HepG2 (cell line): ENCODE data around the gene CCDC102B. TPM values are rescaled to one million over a fixed set of nuclear protein-coding genes. Genes with fewer than 3 reads are reported as not detected.

Source experiments
- CBFB ChIP-seq: sonication (generic); formaldehyde crosslinking; IDR thresholded peaks from 2 replicates; pipeline ENCODE4 v1.4.0; 2020; ENCODE audit warnings: missing genetic modification reagents
- HINFP ChIP-seq: sonication (generic); formaldehyde crosslinking; IDR thresholded peaks from 2 replicates; pipeline ENCODE4 v1.4.0; 2020; ENCODE audit warnings: low read depth, mild to moderate bottlenecking, missing genetic modification reagents
- IRF9 ChIP-seq: sonication (generic); formaldehyde crosslinking; IDR thresholded peaks from 2 replicates; pipeline ENCODE4 v1.8.0; 2022; ENCODE audit warnings: missing genetic modification reagents, mild to moderate bottlenecking, borderline replicate concordance
- KLF12 ChIP-seq: sonication (generic); formaldehyde crosslinking; IDR thresholded peaks from 2 replicates; pipeline ENCODE4 v1.4.0; 2020; ENCODE audit warnings: missing genetic modification reagents, borderline replicate concordance
- KLF13 ChIP-seq: sonication (generic); formaldehyde crosslinking; IDR thresholded peaks from 2 replicates; pipeline ENCODE4 v1.4.0; 2020; ENCODE audit warnings: mild to moderate bottlenecking, missing genetic modification reagents
- KMT2A ChIP-seq: sonication (generic); formaldehyde crosslinking; IDR thresholded peaks from 2 replicates; pipeline ENCODE4 v1.4.0; 2020; ENCODE audit warnings: missing genetic modification reagents
- MTF1 ChIP-seq: sonication (generic); formaldehyde crosslinking; IDR thresholded peaks from 2 replicates; pipeline ENCODE4 v1.5.0; 2020; ENCODE audit warnings: missing genetic modification reagents
- NRL ChIP-seq: sonication (generic); formaldehyde crosslinking; IDR thresholded peaks from 2 replicates; pipeline ENCODE4 v1.5.0; 2020; ENCODE audit warnings: missing genetic modification reagents, mild to moderate bottlenecking, moderate library complexity, borderline replicate concordance
- PITX1 ChIP-seq: sonication (generic); formaldehyde crosslinking; IDR thresholded peaks from 2 replicates; pipeline ENCODE4 v1.5.1; 2020; ENCODE audit warnings: mild to moderate bottlenecking, missing genetic modification reagents
- SMYD3 ChIP-seq: sonication (generic); formaldehyde crosslinking; IDR thresholded peaks from 2 replicates; pipeline ENCODE4 v1.8.1; 2023; ENCODE audit warnings: mild to moderate bottlenecking, missing genetic modification reagents
- SRF ChIP-seq: IDR thresholded peaks from 2 replicates; pipeline ENCODE4 v1.6.1; 2011; ENCODE audit warnings: mild to moderate bottlenecking, low read depth, low read length, moderate library complexity
- TAF15 ChIP-seq: fragments of 200-400 bp; formaldehyde crosslinking; IDR thresholded peaks from one replicate; pipeline ENCODE4 v1.6.1; 2018; ENCODE audit warnings: mild to moderate bottlenecking, low read depth, low read length; ENCODE audit not compliant: poor library complexity, severe bottlenecking
- TBP ChIP-seq: sonication (generic); formaldehyde crosslinking; IDR thresholded peaks from 2 replicates; pipeline ENCODE4 v1.5.0; 2020; ENCODE audit warnings: missing genetic modification reagents
- THAP9 ChIP-seq: sonication (generic); formaldehyde crosslinking; IDR thresholded peaks from 2 replicates; pipeline ENCODE4; 2020; ENCODE audit warnings: missing genetic modification reagents, mild to moderate bottlenecking, borderline replicate concordance
- ZBTB43 ChIP-seq: sonication (generic); formaldehyde crosslinking; conservative IDR thresholded peaks from 2 replicates; pipeline ENCODE4 v1.4.0; 2020; ENCODE audit warnings: missing genetic modification reagents
- ZNF670 ChIP-seq: sonication (generic); formaldehyde crosslinking; IDR thresholded peaks from 2 replicates; pipeline ENCODE4 v1.8.0; 2022; ENCODE audit warnings: mild to moderate bottlenecking, missing genetic modification reagents, borderline replicate concordance
- ZNF770 ChIP-seq: sonication (generic); formaldehyde crosslinking; IDR thresholded peaks from 2 replicates; pipeline ENCODE4 v1.5.0; 2020; ENCODE audit warnings: mild to moderate bottlenecking, missing genetic modification reagents
- ZNF772 ChIP-seq: sonication (generic); formaldehyde crosslinking; IDR thresholded peaks from 2 replicates; pipeline ENCODE4 v1.5.0; 2020; ENCODE audit warnings: mild to moderate bottlenecking, missing genetic modification reagents
- polyA plus RNA-seq, 8 experiments: library from polyadenylated mRNA; depleted of rRNA in 3 of 8; stranded (reverse) in 7 of 8; unstranded in 1 of 8; fragments of >200 nt; fragmentation: Illumina TruSeq in 4 of 8; extraction: Trizol in 4 of 8; gene quantifications; 2 replicates each; pipeline versions ENCODE4 v1.2.1 to v1.2.3, GENCODE V29; 2011 to 2016; ENCODE audit warnings: low read depth in 4 of 8, missing spikeins in 1 of 8, mixed read lengths in 1 of 8; ENCODE audit not compliant: insufficient read depth in 1 of 8
- total RNA-seq, 5 experiments: library from RNA; depleted of rRNA; stranded (reverse); fragments of >200 nt; fragmentation: Illumina TruSeq; extraction: Trizol; gene quantifications; 2 replicates each; pipeline ENCODE4 v1.2.3, GENCODE V29; 2016; ENCODE audit warnings: low read depth in 1 of 5

Gene CCDC102B
- total and polyA plus RNA-seq, 2 of the 13 experiments (the other 11 are each of a cell fraction or from before 2014, with no cell fraction given) = 2.3 to 3.7 TPM

GRCh38 chr18:68887410-68887809 lies 89.5 kb downstream of the CCDC102B start (continued):
- TF ChIP-seq THAP9 (CRISPR knock-in tag) = no peak
- TF ChIP-seq ZNF670 (CRISPR knock-in tag) = no peak
- TF ChIP-seq SRF = no peak
- no peak for TF ChIP-seq KLF12 (CRISPR knock-in tag)
- no peak for TF ChIP-seq CBFB
- TF ChIP-seq PITX1 = peak; percentile 73
- TF ChIP-seq ZNF770 (CRISPR knock-in tag) = no peak
- TF ChIP-seq TAF15 = no peak
- TF ChIP-seq HINFP (CRISPR knock-in tag) = no peak
- no peak for TF ChIP-seq KLF13
- TF ChIP-seq MTF1 (CRISPR knock-in tag) = no peak
- TF ChIP-seq NRL (CRISPR knock-in tag) = no peak
- TF ChIP-seq SMYD3 (CRISPR knock-in tag) = no peak
- peak; percentile 95 for TF ChIP-seq ZBTB43 (CRISPR knock-in tag)
- no peak for TF ChIP-seq IRF9 (CRISPR knock-in tag)
- no peak for TF ChIP-seq KMT2A (CRISPR knock-in tag)
- no peak for TF ChIP-seq TBP (CRISPR knock-in tag)
- TF ChIP-seq ZNF772 = peak; percentile 34; the same call in 1 of the 2 replicates
